Effector memory CD4-positive, alpha-beta T cell (primary cell): ENCODE data around the gene PDE4D.

Experiments
- DNase-seq, 3 donors: peaks; one replicate each; pipeline ENCODE4 v3.0.0-alpha.2; 2020
- H3K27ac ChIP-seq: 2 replicates; pipeline ENCODE4 v1.7.0; 2013; ENCODE audit warnings: mild to moderate bottlenecking, low read length, moderate library complexity; ENCODE audit not compliant: insufficient read depth, poor library complexity, severe bottlenecking
- H3K27me3 ChIP-seq: replicated peaks from 2 replicates; pipeline ENCODE4 v1.7.0; 2013; ENCODE audit warnings: mild to moderate bottlenecking, low read length; ENCODE audit not compliant: insufficient read depth, control insufficient read depth, poor library complexity, severe bottlenecking
- H3K36me3 ChIP-seq: 2 replicates; pipeline ENCODE4 v1.7.0; 2013; ENCODE audit warnings: mild to moderate bottlenecking, low read length, moderate library complexity; ENCODE audit not compliant: control insufficient read depth, insufficient read depth
- H3K4me1 ChIP-seq: 2 replicates; pipeline ENCODE4 v1.7.0; 2013; ENCODE audit warnings: low read length, mild to moderate bottlenecking; ENCODE audit not compliant: control insufficient read depth, insufficient read depth, poor library complexity, severe bottlenecking
- H3K4me3 ChIP-seq: 2 replicates; pipeline ENCODE4 v1.7.0; 2013; ENCODE audit warnings: low read length, low read depth, mild to moderate bottlenecking; ENCODE audit not compliant: insufficient read depth, poor library complexity, severe bottlenecking
- H3K9me3 ChIP-seq: 2 replicates; pipeline ENCODE4 v1.7.0; 2013; ENCODE audit warnings: mild to moderate bottlenecking, low read length, moderate library complexity; ENCODE audit not compliant: control insufficient read depth

Gene PDE4D

GRCh38 chr5:59346982-59347381 lies 546.5 kb downstream of the PDE4D start:
- Histone ChIP-seq H3K27me3 (no peaks in the 10 kb centered on the region), H3K27ac (no peak overlapping the region), H3K4me3 (no peak overlapping the region), H3K36me3 (no peaks in the 10 kb centered on the region), H3K4me1 (no peaks in the 10 kb centered on the region), H3K9me3 (no peaks in the 10 kb centered on the region)
- DNase-seq, result no peak

GRCh38 chr5:59346514-59346913 lies 547.0 kb downstream of the PDE4D start:
- H3K36me3 ChIP-seq, result no peaks in the 10 kb centered on the region
- no peaks in the 10 kb centered on the region for H3K4me1 ChIP-seq
- no peak overlapping the region for H3K4me3 ChIP-seq
- H3K27ac ChIP-seq, result no peak overlapping the region
- H3K27me3 ChIP-seq, result no peaks in the 10 kb centered on the region
- no peaks in the 10 kb centered on the region for H3K9me3 ChIP-seq
- no peak for DNase-seq

- Histone ChIP-seq H3K27ac (no peak overlapping the region), H3K4me1 (no peaks in the 10 kb centered on the region), H3K27me3 (no peaks in the 10 kb centered on the region), H3K36me3 (no peaks in the 10 kb centered on the region), H3K9me3 (no peaks in the 10 kb centered on the region), H3K4me3 (no peak overlapping the region)
- no peak for DNase-seq
Measured at GRCh38 chr5:59342181-59342580, 551.3 kb downstream of the PDE4D start.

GRCh38 chr5:59341760-59342159 lies 551.8 kb downstream of the PDE4D start:
- H3K27ac ChIP-seq, result no peak overlapping the region
- no peak overlapping the region for H3K4me3 ChIP-seq
- no peaks in the 10 kb centered on the region for H3K4me1 ChIP-seq
- DNase-seq, result no peak
- H3K9me3 ChIP-seq, result no peaks in the 10 kb centered on the region
- no peaks in the 10 kb centered on the region for H3K27me3 ChIP-seq
- no peaks in the 10 kb centered on the region for H3K36me3 ChIP-seq

- Histone ChIP-seq H3K27me3 (no peaks in the 10 kb centered on the region), H3K36me3 (no peaks in the 10 kb centered on the region), H3K4me3 (no peak overlapping the region), H3K27ac (no peak overlapping the region), H3K4me1 (no peaks in the 10 kb centered on the region), H3K9me3 (no peaks in the 10 kb centered on the region)
- DNase-seq, result no peak
Measured at GRCh38 chr5:59341155-59341554, 552.4 kb downstream of the PDE4D start.

- H3K27me3 ChIP-seq, result no peaks in the 10 kb centered on the region
- no peak for DNase-seq
- H3K4me1 ChIP-seq, result no peaks in the 10 kb centered on the region
- H3K27ac ChIP-seq, result no peak overlapping the region
- no peak overlapping the region for H3K4me3 ChIP-seq
- no peaks in the 10 kb centered on the region for H3K9me3 ChIP-seq
- no peaks in the 10 kb centered on the region for H3K36me3 ChIP-seq
Measured at GRCh38 chr5:59340637-59341036, 552.9 kb downstream of the PDE4D start.

GRCh38 chr5:59337240-59337639 lies 556.3 kb downstream of the PDE4D start:
- no peak for DNase-seq
- no peak overlapping the region for H3K27ac ChIP-seq
- no peaks in the 10 kb centered on the region for H3K9me3 ChIP-seq
- H3K27me3 ChIP-seq, result no peaks in the 10 kb centered on the region
- no peaks in the 10 kb centered on the region for H3K36me3 ChIP-seq
- no peak overlapping the region for H3K4me3 ChIP-seq
- no peaks in the 10 kb centered on the region for H3K4me1 ChIP-seq

- H3K36me3 ChIP-seq, result no peaks in the 10 kb centered on the region
- H3K27ac ChIP-seq, result no peak overlapping the region
- no peaks in the 10 kb centered on the region for H3K9me3 ChIP-seq
- H3K27me3 ChIP-seq, result no peaks in the 10 kb centered on the region
- H3K4me1 ChIP-seq, result no peaks in the 10 kb centered on the region
- no peak for DNase-seq
- H3K4me3 ChIP-seq, result no peak overlapping the region
Measured at GRCh38 chr5:59335544-59335943, 558.0 kb downstream of the PDE4D start.

GRCh38 chr5:59333416-59333815 lies 560.1 kb downstream of the PDE4D start:
- H3K36me3 ChIP-seq, result no peaks in the 10 kb centered on the region
- no peak for DNase-seq
- H3K9me3 ChIP-seq, result no peaks in the 10 kb centered on the region
- H3K27ac ChIP-seq, result no peak overlapping the region
- H3K4me3 ChIP-seq, result no peak overlapping the region
- no peaks in the 10 kb centered on the region for H3K4me1 ChIP-seq
- H3K27me3 ChIP-seq, result no peaks in the 10 kb centered on the region

- no peaks in the 10 kb centered on the region for H3K9me3 ChIP-seq
- H3K27ac ChIP-seq, result no peak overlapping the region
- no peaks in the 10 kb centered on the region for H3K36me3 ChIP-seq
- no peak for DNase-seq
- H3K27me3 ChIP-seq, result no peaks in the 10 kb centered on the region
- no peaks in the 10 kb centered on the region for H3K4me1 ChIP-seq
- no peak overlapping the region for H3K4me3 ChIP-seq
Measured at GRCh38 chr5:59332236-59332973, 561.1 kb downstream of the PDE4D start.
